GM18868 (cell line): Measurements from ENCODE around the gene ADRA2B.

Source experiments
- ATAC-seq: cut with Tn5 transposase; IDR thresholded peaks from one replicate; pipeline ENCODE4 v1.9.1; 2021; ENCODE audit warnings: mild to moderate bottlenecking, moderate library complexity; ENCODE audit not compliant: unreplicated experiment

ADRA2B gene

GRCh38 chr2:96138179-96139145 lies 22.1 kb upstream of the ADRA2B start, which contains the start of gene ASTL:
Gene ASTL (minus strand): TSS chr2:96138502. CDS start chr2:96138436, 66 bp downstream.
- peak; percentile 37 for ATAC-seq

- no peak for ATAC-seq
These were observed 21.2 kb upstream of the ADRA2B start for GRCh38 chr2:96137321-96138178.

GRCh38 chr2:96136129-96136720 lies 19.9 kb upstream of the ADRA2B start:
- ATAC-seq, result no peak

GRCh38 chr2:96135621-96136020 lies 19.2 kb upstream of the ADRA2B start:
- no peak for ATAC-seq

- ATAC-seq, result no peak
These were observed 18.8 kb upstream of the ADRA2B start for GRCh38 chr2:96135171-96135570.

- ATAC-seq, result no peak
These were observed 18.1 kb upstream of the ADRA2B start for GRCh38 chr2:96134421-96134820.

- no peak for ATAC-seq
These were observed 15.7 kb upstream of the ADRA2B start for GRCh38 chr2:96131813-96132745.

- no peak for ATAC-seq
These were observed 14.9 kb upstream of the ADRA2B start for GRCh38 chr2:96131152-96131812.

- no peak for ATAC-seq
These were observed 14.1 kb upstream of the ADRA2B start for GRCh38 chr2:96130483-96130882.

- ATAC-seq, result no peak
These were observed 13.3 kb upstream of the ADRA2B start for GRCh38 chr2:96129528-96130120.

GRCh38 chr2:96128456-96128855 lies 12.1 kb upstream of the ADRA2B start:
- no peak for ATAC-seq

- ATAC-seq, result no peak
These were observed 8.3 kb upstream of the ADRA2B start for GRCh38 chr2:96124406-96125265.

- ATAC-seq, result no peak
These were observed 7.6 kb upstream of the ADRA2B start for GRCh38 chr2:96123936-96124335.

GRCh38 chr2:96123290-96123689 lies 6.9 kb upstream of the ADRA2B start:
- no peak for ATAC-seq

GRCh38 chr2:96122391-96122790 lies 6.0 kb upstream of the ADRA2B start:
- ATAC-seq, result no peak

- ATAC-seq, result no peak
These were observed 5.0 kb upstream of the ADRA2B start for GRCh38 chr2:96121414-96121813.

- ATAC-seq, result no peak
These were observed 4.6 kb upstream of the ADRA2B start for GRCh38 chr2:96120991-96121390.

- ATAC-seq, result no peak
These were observed 3.8 kb upstream of the ADRA2B start for GRCh38 chr2:96120091-96120720.
